Ascending aorta (tissue), 2 donors: ENCODE results near the gene GPR137. TPM values are rescaled to one million over a fixed set of nuclear protein-coding genes. Genes with fewer than 3 reads are reported as not detected.

ENCODE experiments used
- DNase-seq, 2 donors: peaks; one replicate each; pipeline ENCODE4 v3.0.0-alpha.2; 2019; ENCODE audit warnings: low spot score in 2 of 2
- H3K27ac ChIP-seq, 2 donors: fragments of 200-600 bp; sonication (generic); one replicate each; pipeline ENCODE4 v1.5.1; 2016 to 2017; ENCODE audit warnings: mild to moderate bottlenecking in 1 of 2
- H3K27me3 ChIP-seq: fragments of 200-600 bp; sonication (generic); one replicate; pipeline ENCODE4 v1.5.1; 2017
- H3K36me3 ChIP-seq, 2 donors: fragments of 200-600 bp; sonication (generic); one replicate each; pipeline ENCODE4 v1.5.1; 2016
- H3K4me1 ChIP-seq, 2 donors: fragments of 200-600 bp; sonication (generic); one replicate each; pipeline ENCODE4 v1.5.1; 2016 to 2017; ENCODE audit warnings: mild to moderate bottlenecking in 1 of 2
- H3K4me3 ChIP-seq, 2 donors: fragments of 200-600 bp; sonication (generic); one replicate each; pipeline ENCODE4 v1.5.1; 2016 to 2017; ENCODE audit warnings: mild to moderate bottlenecking in 1 of 2
- H3K9me3 ChIP-seq, 2 donors: fragments of 200-600 bp; sonication (generic); one replicate each; pipeline ENCODE4 v1.5.1; 2016
- CTCF ChIP-seq, 3 experiments: fragments of 200-600 bp in 2 of 3; fragments of 450-650 bp in 1 of 3; sonication (generic) in 2 of 3; IDR thresholded peaks; one replicate each; pipeline ENCODE4 v1.5.1; 2016 to 2019; ENCODE audit warnings: antibody characterized with exemption in 3 of 3, mild to moderate bottlenecking in 1 of 3, moderate library complexity in 1 of 3
- intact Hi-C: fragments of 100-400 bp; cut with DNase I; formaldehyde crosslinking; loops from one replicate; pipeline ENCODE4 v1.15.1; 2023
- total RNA-seq: library from RNA; depleted of rRNA; stranded (reverse); fragments of >200 nt; gene quantifications from one replicate; pipeline ENCODE4 v1.1.0, GENCODE V29; 2016

The GPR137 gene
- total RNA-seq, 1 donor from 2014 or later: 3.9 TPM

DNA sequence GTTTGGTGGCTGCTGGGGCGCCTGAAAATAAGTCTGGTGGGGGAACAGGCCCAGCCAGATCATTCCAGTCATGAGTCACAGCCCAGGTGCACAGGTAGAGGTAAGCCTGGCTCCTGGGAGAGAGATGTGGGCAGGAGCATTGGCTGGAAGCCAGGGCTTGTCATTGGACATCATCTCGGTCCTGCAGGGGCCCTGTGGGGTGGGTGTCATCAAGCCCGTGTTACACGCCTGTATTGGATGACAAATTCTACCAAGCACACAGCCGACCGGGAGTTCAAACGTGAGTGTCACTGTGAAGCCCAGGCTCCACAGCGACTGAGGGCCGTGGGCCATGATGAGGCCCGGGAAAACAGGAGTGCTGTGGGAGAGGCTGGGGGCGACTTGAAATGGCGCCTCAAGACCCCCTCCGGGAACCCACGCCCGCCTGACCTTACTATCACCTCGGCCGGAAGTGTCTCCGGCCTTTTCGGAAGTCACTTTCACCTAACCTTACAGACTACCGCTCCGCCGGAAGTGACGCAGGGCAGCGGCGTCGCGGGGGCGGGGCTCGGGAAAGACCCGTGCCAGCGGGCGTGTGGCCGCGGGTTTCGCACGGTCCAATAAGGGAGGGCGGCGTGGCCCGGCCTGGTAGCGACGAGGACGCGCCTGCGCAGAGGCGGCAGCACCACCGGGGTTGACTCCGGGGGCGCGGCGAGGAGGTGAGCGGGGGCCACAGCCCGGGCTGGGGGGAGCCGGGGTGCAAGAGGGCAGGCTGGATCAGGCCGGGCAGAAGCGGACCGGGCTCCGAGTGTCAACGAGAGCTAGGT, 45.0 kb upstream of the GPR137 start, which contains the start of gene FKBP2:
Gene FKBP2 (plus strand): TSS at position 661 of the 806 bp plus-strand sequence. CDS start 1,293 bp downstream, outside the sequence.
- peaks cover 4 to 32% of the 10 kb centered on the region in 2 donors for H3K4me1 ChIP-seq
- intact Hi-C loops: loop anchor here (1.0 to 2.0 kb wide), 2 partner anchors 30 to 64 kb away; partner anchors contain the start of gene ESRRA
- TF ChIP-seq CTCF (IDR thresholded peaks at IDR 0.05): no peak
- DNase-seq: peak; percentile 95 to 99
- H3K9me3 ChIP-seq: no peaks in the 10 kb centered on the region
- peak within 1 kb of the TSS; percentile 99 for H3K27ac ChIP-seq
- no peaks in the 10 kb centered on the region for H3K27me3 ChIP-seq
- H3K4me3 ChIP-seq: peak within 1 kb of the TSS; percentile 91 to 97
- H3K36me3 ChIP-seq: peaks cover 28 to 32% of the 10 kb centered on the region in 2 donors

DNA sequence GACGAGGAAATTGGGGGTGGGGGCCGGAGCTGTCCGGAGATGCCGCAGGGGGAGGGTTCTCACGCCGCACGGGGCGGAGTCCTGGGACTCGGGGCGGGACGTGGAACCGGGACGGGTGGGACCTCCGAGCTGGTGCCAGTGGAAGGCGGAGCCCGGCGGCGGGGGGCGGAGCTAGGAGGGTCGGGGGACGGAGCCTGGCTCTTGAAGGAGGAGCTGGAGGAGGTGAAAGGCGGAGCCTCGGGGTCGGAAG, 44.5 kb upstream of the GPR137 start:
- Histone ChIP-seq H3K4me3 (peak overlapping the region; percentile 91 to 97), H3K4me1 (peaks cover 6 to 28% of the 10 kb centered on the region in 2 donors), H3K9me3 (no peaks in the 10 kb centered on the region), H3K36me3 (peaks cover 28 to 32% of the 10 kb centered on the region in 2 donors), H3K27ac (peak overlapping the region; percentile 99), H3K27me3 (no peaks in the 10 kb centered on the region)
- no peak for TF ChIP-seq CTCF (IDR thresholded peaks at IDR 0.05)
- peak; percentile 97 to 100 for DNase-seq
- intact Hi-C loops: loop anchor here (1.0 to 2.0 kb wide), 2 partner anchors 29 to 64 kb away; partner anchors contain the start of gene ESRRA

GRCh38 chr11:64241491-64242374, 43.9 kb upstream of the GPR137 start:
- peaks cover 6 to 28% of the 10 kb centered on the region in 2 donors for H3K4me1 ChIP-seq
- peak overlapping the region; percentile 91 to 97 for H3K4me3 ChIP-seq
- H3K9me3 ChIP-seq: no peaks in the 10 kb centered on the region
- H3K27ac ChIP-seq: peak overlapping the region; percentile 96 to 99
- no peaks in the 10 kb centered on the region for H3K27me3 ChIP-seq
- peak in 1 of 2 donors; percentile 80 for DNase-seq
- intact Hi-C loops: loop anchor here (1.0 to 2.0 kb wide), 2 partner anchors 29 to 63 kb away; partner anchors contain the start of gene ESRRA
- peak in 1 of 3 experiments; percentile 29 for TF ChIP-seq CTCF (IDR thresholded peaks at IDR 0.05)
- peaks cover 28 to 32% of the 10 kb centered on the region in 2 donors for H3K36me3 ChIP-seq

DNA sequence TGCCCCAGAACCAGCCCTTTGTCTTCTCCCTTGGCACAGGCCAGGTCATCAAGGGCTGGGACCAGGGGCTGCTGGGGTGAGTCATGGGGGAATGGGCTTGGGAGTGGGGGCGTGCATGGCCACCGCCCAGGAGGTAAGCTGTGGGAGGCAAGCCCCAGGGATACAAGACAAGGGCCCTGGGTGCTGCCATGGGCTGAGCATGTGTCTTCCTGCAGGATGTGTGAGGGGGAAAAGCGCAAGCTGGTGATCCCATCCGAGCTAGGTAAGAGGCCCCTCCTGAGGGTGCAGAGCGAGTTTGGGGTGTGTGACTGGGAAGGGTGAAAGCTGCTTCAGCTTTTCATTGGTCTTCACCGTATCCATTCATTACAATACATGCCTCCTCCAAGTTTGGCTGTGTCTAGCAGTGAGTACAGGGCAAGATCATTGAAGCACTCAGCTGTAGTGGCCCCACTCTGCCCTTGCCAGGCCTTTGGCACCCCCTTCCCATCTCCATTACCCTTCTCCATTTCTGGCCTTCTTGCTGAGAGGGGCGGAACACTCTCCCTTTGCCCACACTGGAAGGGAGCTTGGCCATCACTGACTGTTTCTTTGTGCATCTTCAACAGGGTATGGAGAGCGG, 42.3 kb upstream of the GPR137 start:
- Histone ChIP-seq H3K27ac (peak overlapping the region in 1 of 2 donors; percentile 96), H3K9me3 (no peaks in the 10 kb centered on the region), H3K36me3 (peaks cover 15 to 19% of the 10 kb centered on the region in 2 donors), H3K4me3 (peak overlapping the region in 1 of 2 donors; percentile 91), H3K4me1 (peaks cover 15 to 32% of the 10 kb centered on the region in 2 donors), H3K27me3 (no peaks in the 10 kb centered on the region)
- DNase-seq: no peak
- TF ChIP-seq CTCF (IDR thresholded peaks at IDR 0.05): no peak
- intact Hi-C loops: no loop called here

- Histone ChIP-seq H3K27me3 (no peaks in the 10 kb centered on the region), H3K27ac (peak overlapping the region; percentile 80 to 94), H3K4me3 (no peak overlapping the region), H3K9me3 (no peaks in the 10 kb centered on the region), H3K4me1 (peaks cover 15 to 32% of the 10 kb centered on the region in 2 donors), H3K36me3 (peaks cover 11 to 13% of the 10 kb centered on the region in 2 donors)
- intact Hi-C loops: no loop called here
- no peak for DNase-seq
- TF ChIP-seq CTCF (IDR thresholded peaks at IDR 0.05): no peak
These were observed 41.5 kb upstream of the GPR137 start for GRCh38 chr11:64244107-64244506.
